Mesodermal cell (in vitro differentiated cells): ENCODE results near the gene ATL2.
"Not testable (repeated sequence)": the region's sequence is repeated elsewhere in the genome, so short reads cannot be mapped to it uniquely, and the experiment has no call there.

Experiments used
- H3K27ac ChIP-seq: 2 replicates; pipeline ENCODE4 v1.7.0; 2013; ENCODE audit warnings: mild to moderate bottlenecking, low read depth, low read length, moderate library complexity; ENCODE audit not compliant: severe bottlenecking
- H3K36me3 ChIP-seq: 2 replicates; pipeline ENCODE4 v1.7.1; 2013; ENCODE audit warnings: mild to moderate bottlenecking, low read length, moderate library complexity; ENCODE audit not compliant: control insufficient read depth, insufficient read depth
- H3K4me1 ChIP-seq: one replicate; pipeline ENCODE4 v1.7.1; 2013; ENCODE audit warnings: mild to moderate bottlenecking, low read length; ENCODE audit not compliant: insufficient read depth, control insufficient read depth, poor library complexity, severe bottlenecking
- H3K4me3 ChIP-seq: 2 replicates; pipeline ENCODE4 v1.7.0; 2013; ENCODE audit warnings: low read length, control low read depth, mild to moderate bottlenecking; ENCODE audit not compliant: insufficient read depth, poor library complexity, severe bottlenecking; ENCODE audit errors: extremely low read depth
- H3K9me3 ChIP-seq: 2 replicates; pipeline ENCODE4 v1.7.1; 2013; ENCODE audit warnings: mild to moderate bottlenecking, low read length, moderate library complexity; ENCODE audit not compliant: control insufficient read depth
- WGBS, 2 experiments: methylation state at CpG; one replicate each; pipeline ENCODE4 v1.1.5; 2013; ENCODE audit warnings: missing lambda C conversion rate in 2 of 2; ENCODE audit not compliant: insufficient coverage in 2 of 2; 5-methylcytosine and 5-hydroxymethylcytosine counted together

ATL2 gene

GRCh38 chr2:38296197-38296780, 80.8 kb downstream of the ATL2 start:
- 96 to 100% methylated on average over 5 of the region's 7 CpGs for WGBS, 2 experiments
- H3K4me3 ChIP-seq, result no peak overlapping the region
- peaks cover 1% of the 10 kb centered on the region for H3K4me1 ChIP-seq
- no peaks in the 10 kb centered on the region for H3K9me3 ChIP-seq
- peaks cover 54% of the 10 kb centered on the region for H3K36me3 ChIP-seq
- no peak overlapping the region for H3K27ac ChIP-seq

GRCh38 chr2:38294597-38294996, 82.5 kb downstream of the ATL2 start:
- H3K36me3 ChIP-seq, result peaks cover 40% of the 10 kb centered on the region

GRCh38 chr2:38293152-38293865, 83.8 kb downstream of the ATL2 start:
- no peaks in the 10 kb centered on the region for H3K4me1 ChIP-seq
- peaks cover 31% of the 10 kb centered on the region for H3K36me3 ChIP-seq
- 98 to 100% methylated on average over 2 to 5 of the region's 7 CpGs for WGBS, 2 experiments
- no peak overlapping the region for H3K27ac ChIP-seq
- no peak overlapping the region for H3K4me3 ChIP-seq
- no peaks in the 10 kb centered on the region for H3K9me3 ChIP-seq

More at GRCh38 chr2:38294597-38294996, 82.5 kb downstream of the ATL2 start:
- Histone ChIP-seq H3K4me3 (no peak overlapping the region), H3K9me3 (no peaks in the 10 kb centered on the region), H3K27ac (no peak overlapping the region), H3K4me1 (no peaks in the 10 kb centered on the region)

GRCh38 chr2:38290332-38290731, 86.7 kb downstream of the ATL2 start:
- H3K36me3 ChIP-seq, result peaks cover 6% of the 10 kb centered on the region
- H3K4me1 ChIP-seq, result no peaks in the 10 kb centered on the region
- WGBS, 2 experiments, result 82 to 100% methylated on average over 1 of the region's 4 CpGs
- no peak overlapping the region for H3K27ac ChIP-seq
- no peak overlapping the region for H3K4me3 ChIP-seq
- no peaks in the 10 kb centered on the region for H3K9me3 ChIP-seq

- WGBS, 2 experiments, result 70 to 78% methylated on average over 2 to 3 of the region's 3 CpGs
- no peak overlapping the region for H3K27ac ChIP-seq
- no peaks in the 10 kb centered on the region for H3K9me3 ChIP-seq
- H3K4me3 ChIP-seq, result no peak overlapping the region
- no peaks in the 10 kb centered on the region for H3K4me1 ChIP-seq
- H3K36me3 ChIP-seq, result no peaks in the 10 kb centered on the region
These were observed 92.1 kb downstream of the ATL2 start for GRCh38 chr2:38284971-38285370.

- Histone ChIP-seq H3K9me3 (no peaks in the 10 kb centered on the region), H3K4me1 (peaks cover 8% of the 10 kb centered on the region), H3K36me3 (no peaks in the 10 kb centered on the region), H3K4me3 (no peak overlapping the region), H3K27ac (no peak overlapping the region)
- WGBS, 2 experiments, result 87 to 97% methylated on average over 4 to 5 of the region's 6 CpGs
These were observed 95.9 kb downstream of the ATL2 start for GRCh38 chr2:38281095-38281742.

- H3K27ac ChIP-seq, result no peak overlapping the region
- WGBS, 2 experiments, result 77 to 80% methylated on average over 2 to 3 of the region's 4 CpGs
These were observed 97.9 kb downstream of the ATL2 start for GRCh38 chr2:38279201-38279600.

GRCh38 chr2:38278117-38278438, 99.0 kb downstream of the ATL2 start:
- not testable (repeated sequence) for H3K36me3 ChIP-seq, H3K27ac ChIP-seq, H3K4me3 ChIP-seq, H3K9me3 ChIP-seq, H3K4me1 ChIP-seq
- WGBS, 2 experiments, result 18 to 25% methylated on average over 2 to 3 of the region's 9 CpGs

More at GRCh38 chr2:38279201-38279600, 97.9 kb downstream of the ATL2 start:
- Histone ChIP-seq H3K9me3 (no peaks in the 10 kb centered on the region), H3K4me3 (no peak overlapping the region), H3K4me1 (peaks cover 8% of the 10 kb centered on the region), H3K36me3 (no peaks in the 10 kb centered on the region)

GRCh38 chr2:38277245-38278116, 99.6 kb downstream of the ATL2 start:
- H3K4me1 ChIP-seq, result peaks cover 8% of the 10 kb centered on the region
- H3K4me3 ChIP-seq, result no peak overlapping the region
- H3K27ac ChIP-seq, result no peak overlapping the region
- 14 to 67% methylated on average over 1 to 2 of the region's 6 CpGs for WGBS, 2 experiments
- H3K9me3 ChIP-seq, result no peaks in the 10 kb centered on the region
- H3K36me3 ChIP-seq, result no peaks in the 10 kb centered on the region

- H3K9me3 ChIP-seq, result no peaks in the 10 kb centered on the region
- H3K4me1 ChIP-seq, result peaks cover 8% of the 10 kb centered on the region
- no peaks in the 10 kb centered on the region for H3K36me3 ChIP-seq
- WGBS, 2 experiments, result 75% methylated on average over 5 of the region's 7 CpGs; no CpG with 5 or more reads in 1 of the 2 experiments
- H3K27ac ChIP-seq, result no peak overlapping the region
- H3K4me3 ChIP-seq, result no peak overlapping the region
These were observed 102.5 kb downstream of the ATL2 start for GRCh38 chr2:38274286-38275276.
